Nasal cavity respiratory epithelium epithelial cell of viscerocranial mucosa (primary cell): ENCODE measurements around the gene PCDH15. TPM values are rescaled to one million over a fixed set of nuclear protein-coding genes. Genes with fewer than 3 reads are reported as not detected.

ENCODE experiments used
- total RNA-seq: library from RNA; depleted of rRNA; stranded (reverse); fragments of >200 nt; gene quantifications from 2 replicates; pipeline ENCODE4 v1.2.3, GENCODE V29; 2014

PCDH15 gene
- not detected in 2 replicates for total RNA-seq

DNA sequence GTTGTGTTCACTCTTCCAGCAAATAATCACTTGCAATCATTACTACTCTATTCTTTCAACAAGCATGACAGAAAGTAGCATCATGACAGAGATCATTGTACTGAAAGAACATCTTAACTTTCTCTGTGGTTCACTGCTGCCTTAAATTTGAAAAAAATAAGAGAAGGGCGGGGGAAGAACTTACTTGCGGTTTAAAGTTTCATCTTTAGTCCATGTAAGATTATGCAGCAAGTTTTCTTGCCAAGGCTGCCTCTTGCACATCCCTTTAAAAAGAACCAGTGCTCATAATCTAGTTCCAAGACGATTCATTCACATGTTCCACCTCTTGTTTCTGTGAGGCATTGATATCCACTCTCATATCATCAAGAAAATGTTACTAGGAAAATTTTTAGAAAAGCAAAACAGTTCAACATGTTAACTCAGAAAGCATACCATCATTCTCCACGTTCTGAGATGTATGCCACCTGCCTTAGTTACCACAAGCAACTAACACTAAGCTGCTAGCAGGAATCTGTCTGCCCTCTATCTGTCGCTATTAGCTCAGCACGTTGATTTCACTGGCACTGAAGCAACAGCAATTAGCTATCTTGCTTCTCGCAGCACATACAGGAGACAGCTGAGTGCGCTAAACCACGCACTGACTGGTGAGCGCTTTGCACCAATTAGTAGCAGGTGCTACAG, at the start of gene PCDH15:
TSS of gene PCDH15 (minus strand) at position 491 of the 681 bp plus-strand sequence. CDS start 136,969 bp downstream, outside the sequence.

